Tibial artery (tissue), 4 donors: ENCODE measurements around the gene NHERF2.

Experiments used
- DNase-seq, 2 donors: peaks; one replicate each; pipeline ENCODE4 v3.0.0-alpha.2; 2019
- H3K27ac ChIP-seq, 2 donors: fragments of 200-600 bp; sonication (generic) in 1 of 2; 1 replicate in 1 of 2; 2 replicates in 1 of 2; pipeline ENCODE4 v1.5.1; 2018 to 2019; ENCODE audit warnings: mild to moderate bottlenecking in 1 of 2
- H3K27me3 ChIP-seq, 2 donors: fragments of 200-600 bp; sonication (generic) in 1 of 2; one replicate each; pipeline versions ENCODE4 v1.5.1 to v1.6.0; 2016 to 2019
- H3K36me3 ChIP-seq, 3 donors: fragments of 200-600 bp; sonication (generic) in 2 of 3; one replicate each; pipeline ENCODE4 v1.5.1; 2016 to 2019; ENCODE audit warnings: mild to moderate bottlenecking in 2 of 3
- H3K4me1 ChIP-seq, 4 donors: fragments of 200-600 bp; sonication (generic) in 2 of 4; 1 replicate in 3 of 4; 2 replicates in 1 of 4; pipeline ENCODE4 v1.5.1; 2016 to 2019
- H3K4me3 ChIP-seq, 2 donors: fragments of 200-600 bp; sonication (generic) in 1 of 2; 1 replicate in 1 of 2; 2 replicates in 1 of 2; pipeline ENCODE4 v1.5.1; 2018 to 2019; ENCODE audit warnings: mild to moderate bottlenecking in 2 of 2
- H3K9me3 ChIP-seq, 3 donors: fragments of 200-600 bp; sonication (generic) in 1 of 3; one replicate each; pipeline ENCODE4 v1.5.1; 2016 to 2019
- intact Hi-C: fragments of 100-400 bp; cut with DNase I; formaldehyde crosslinking; loops from one replicate; pipeline ENCODE4 v1.15.0; 2023; ENCODE audit warnings: low total_unique reads
- TF ChIP-seq, protein P1 (sequence below), 2 experiments: fragments of 200-600 bp in 1 of 2; fragments of 450-650 bp in 1 of 2; IDR thresholded peaks; one replicate each; pipeline ENCODE4 v1.5.1; 2017 to 2019; ENCODE audit warnings: antibody characterized with exemption in 2 of 2, mild to moderate bottlenecking in 1 of 2, moderate library complexity in 1 of 2

NHERF2 gene

DNA sequence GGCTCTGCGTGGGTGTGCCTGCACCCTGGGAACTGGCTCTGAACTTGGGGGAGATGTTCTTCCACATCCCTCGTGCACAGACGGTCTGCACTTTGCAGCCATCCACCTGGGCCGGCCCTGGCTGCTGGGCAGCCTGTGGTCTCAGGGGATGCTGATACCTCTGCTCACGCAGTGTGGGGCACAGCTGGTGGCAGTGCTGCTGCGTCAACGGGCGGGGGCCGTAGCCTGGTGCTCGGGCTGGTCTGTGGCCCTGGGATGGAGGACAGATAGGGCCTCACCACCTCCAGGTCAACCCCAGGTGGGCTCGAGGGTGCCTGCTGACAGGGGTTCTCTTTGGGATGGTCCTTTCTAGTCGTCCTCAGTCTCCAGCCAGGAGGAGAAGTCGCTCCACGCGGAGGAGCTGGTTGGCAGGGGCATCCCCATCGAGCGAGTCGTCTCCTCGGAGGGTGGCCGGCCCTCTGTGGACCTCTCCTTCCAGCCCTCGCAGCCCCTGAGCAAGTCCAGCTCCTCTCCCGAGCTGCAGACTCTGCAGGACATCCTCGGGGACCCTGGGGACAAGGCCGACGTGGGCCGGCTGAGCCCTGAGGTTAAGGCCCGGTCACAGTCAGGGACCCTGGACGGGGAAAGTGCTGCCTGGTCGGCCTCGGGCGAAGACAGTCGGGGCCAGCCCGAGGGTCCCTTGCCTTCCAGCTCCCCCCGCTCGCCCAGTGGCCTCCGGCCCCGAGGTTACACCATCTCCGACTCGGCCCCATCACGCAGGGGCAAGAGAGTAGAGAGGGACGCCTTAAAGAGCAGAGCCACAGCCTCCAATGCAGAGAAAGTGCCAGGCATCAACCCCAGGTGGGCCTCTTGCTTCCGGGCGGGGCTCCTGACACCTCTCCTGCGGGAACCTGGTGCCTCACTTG lies 57.4 kb downstream of the NHERF2 start:
- DNase-seq, result no peak
- H3K4me1 ChIP-seq, result peaks cover 0 to 16% (median 2%) of the 10 kb centered on the region in 4 donors
- no peaks in the 10 kb centered on the region for H3K27me3 ChIP-seq
- intact Hi-C loops, result no loop called here
- peaks cover 27 to 100% (median 78%) of the 10 kb centered on the region in 3 donors for H3K36me3 ChIP-seq
- no peak overlapping the region for H3K4me3 ChIP-seq
- H3K27ac ChIP-seq, result no peak overlapping the region
- H3K9me3 ChIP-seq, result no peaks in the 10 kb centered on the region
- TF ChIP-seq, protein P1, sequence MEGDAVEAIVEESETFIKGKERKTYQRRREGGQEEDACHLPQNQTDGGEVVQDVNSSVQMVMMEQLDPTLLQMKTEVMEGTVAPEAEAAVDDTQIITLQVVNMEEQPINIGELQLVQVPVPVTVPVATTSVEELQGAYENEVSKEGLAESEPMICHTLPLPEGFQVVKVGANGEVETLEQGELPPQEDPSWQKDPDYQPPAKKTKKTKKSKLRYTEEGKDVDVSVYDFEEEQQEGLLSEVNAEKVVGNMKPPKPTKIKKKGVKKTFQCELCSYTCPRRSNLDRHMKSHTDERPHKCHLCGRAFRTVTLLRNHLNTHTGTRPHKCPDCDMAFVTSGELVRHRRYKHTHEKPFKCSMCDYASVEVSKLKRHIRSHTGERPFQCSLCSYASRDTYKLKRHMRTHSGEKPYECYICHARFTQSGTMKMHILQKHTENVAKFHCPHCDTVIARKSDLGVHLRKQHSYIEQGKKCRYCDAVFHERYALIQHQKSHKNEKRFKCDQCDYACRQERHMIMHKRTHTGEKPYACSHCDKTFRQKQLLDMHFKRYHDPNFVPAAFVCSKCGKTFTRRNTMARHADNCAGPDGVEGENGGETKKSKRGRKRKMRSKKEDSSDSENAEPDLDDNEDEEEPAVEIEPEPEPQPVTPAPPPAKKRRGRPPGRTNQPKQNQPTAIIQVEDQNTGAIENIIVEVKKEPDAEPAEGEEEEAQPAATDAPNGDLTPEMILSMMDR (IDR thresholded peaks at IDR 0.05), result no peak

DNA sequence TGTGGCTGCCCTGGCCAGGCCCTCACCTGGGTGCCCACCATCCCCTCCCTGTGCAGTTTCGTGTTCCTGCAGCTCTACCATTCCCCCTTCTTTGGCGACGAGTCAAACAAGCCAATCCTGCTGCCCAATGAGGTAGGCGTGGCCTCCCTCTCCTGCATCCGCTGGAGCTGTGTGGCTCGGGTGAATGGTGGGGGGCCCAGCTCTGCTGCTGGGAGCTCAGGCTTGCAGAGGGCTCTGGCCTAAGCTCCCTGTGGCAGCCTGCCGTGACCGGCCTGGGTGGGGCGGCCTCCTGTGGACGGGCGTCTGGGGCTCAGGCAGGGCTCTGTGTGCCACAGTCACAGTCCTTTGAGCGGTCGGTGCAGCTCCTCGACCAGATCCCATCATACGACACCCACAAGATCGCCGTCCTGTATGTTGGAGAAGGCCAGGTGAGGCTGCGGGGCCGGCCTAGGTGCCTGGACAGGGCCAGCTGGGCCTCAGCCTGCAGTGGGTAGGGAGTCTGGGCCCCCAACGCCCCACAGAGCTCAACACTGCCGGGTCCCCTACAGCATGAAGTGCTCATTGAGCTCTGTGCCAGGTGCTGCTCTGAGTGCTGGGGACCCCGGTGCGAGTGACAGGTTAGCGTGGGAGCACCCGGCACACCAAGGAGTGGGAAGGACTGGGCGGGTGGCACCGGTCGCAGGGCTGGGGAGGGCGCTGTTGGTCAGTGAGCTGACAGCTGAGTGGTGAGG lies 58.4 kb downstream of the NHERF2 start:
- no peaks in the 10 kb centered on the region for H3K27me3 ChIP-seq
- no peak for DNase-seq
- H3K27ac ChIP-seq, result peak overlapping the region in 1 of 2 donors; percentile 38
- intact Hi-C loops, result no loop called here
- peaks cover 27 to 100% (median 78%) of the 10 kb centered on the region in 3 donors for H3K36me3 ChIP-seq
- H3K9me3 ChIP-seq, result no peaks in the 10 kb centered on the region
- TF ChIP-seq, protein P1 (IDR thresholded peaks at IDR 0.05), result no peak
- no peak overlapping the region for H3K4me3 ChIP-seq
- H3K4me1 ChIP-seq, result peaks cover 0 to 16% (median 2%) of the 10 kb centered on the region in 4 donors

- peaks cover 33 to 100% (median 78%) of the 10 kb centered on the region in 3 donors for H3K36me3 ChIP-seq
- TF ChIP-seq, protein P1 (IDR thresholded peaks at IDR 0.05), result no peak
Observed at GRCh38 chr16:2085669-2086068, 59.0 kb downstream of the NHERF2 start.

GRCh38 chr16:2086106-2086742 lies 59.5 kb downstream of the NHERF2 start:
- no peak overlapping the region for H3K4me3 ChIP-seq
- intact Hi-C loops, result no loop called here
- no peaks in the 10 kb centered on the region for H3K27me3 ChIP-seq
- H3K9me3 ChIP-seq, result no peaks in the 10 kb centered on the region
- TF ChIP-seq, protein P1 (IDR thresholded peaks at IDR 0.05), result no peak
- H3K27ac ChIP-seq, result peak overlapping the region in 1 of 2 donors; percentile 38
- no peak for DNase-seq
- peaks cover 35 to 100% (median 76%) of the 10 kb centered on the region in 3 donors for H3K36me3 ChIP-seq
- H3K4me1 ChIP-seq, result peaks cover 0 to 16% (median 2%) of the 10 kb centered on the region in 4 donors

More at GRCh38 chr16:2085669-2086068, 59.0 kb downstream of the NHERF2 start:
- peaks cover 0 to 16% (median 2%) of the 10 kb centered on the region in 4 donors for H3K4me1 ChIP-seq
- intact Hi-C loops, result no loop called here
- no peak overlapping the region for H3K4me3 ChIP-seq
- no peaks in the 10 kb centered on the region for H3K9me3 ChIP-seq
- no peaks in the 10 kb centered on the region for H3K27me3 ChIP-seq
- no peak for DNase-seq
- H3K27ac ChIP-seq, result peak overlapping the region in 1 of 2 donors; percentile 38
